Measurements from ENCODE around the gene CRYGA.
"Not testable (repeated sequence)": the region's sequence is repeated elsewhere in the genome, so short reads cannot be mapped to it uniquely, and the experiment has no call there.

The CRYGA gene

GRCh38 chr2:208125251-208125650, 38.1 kb downstream of the CRYGA start:
- no peak for DNase-seq (ENCODE audit: low spot score)

DNA sequence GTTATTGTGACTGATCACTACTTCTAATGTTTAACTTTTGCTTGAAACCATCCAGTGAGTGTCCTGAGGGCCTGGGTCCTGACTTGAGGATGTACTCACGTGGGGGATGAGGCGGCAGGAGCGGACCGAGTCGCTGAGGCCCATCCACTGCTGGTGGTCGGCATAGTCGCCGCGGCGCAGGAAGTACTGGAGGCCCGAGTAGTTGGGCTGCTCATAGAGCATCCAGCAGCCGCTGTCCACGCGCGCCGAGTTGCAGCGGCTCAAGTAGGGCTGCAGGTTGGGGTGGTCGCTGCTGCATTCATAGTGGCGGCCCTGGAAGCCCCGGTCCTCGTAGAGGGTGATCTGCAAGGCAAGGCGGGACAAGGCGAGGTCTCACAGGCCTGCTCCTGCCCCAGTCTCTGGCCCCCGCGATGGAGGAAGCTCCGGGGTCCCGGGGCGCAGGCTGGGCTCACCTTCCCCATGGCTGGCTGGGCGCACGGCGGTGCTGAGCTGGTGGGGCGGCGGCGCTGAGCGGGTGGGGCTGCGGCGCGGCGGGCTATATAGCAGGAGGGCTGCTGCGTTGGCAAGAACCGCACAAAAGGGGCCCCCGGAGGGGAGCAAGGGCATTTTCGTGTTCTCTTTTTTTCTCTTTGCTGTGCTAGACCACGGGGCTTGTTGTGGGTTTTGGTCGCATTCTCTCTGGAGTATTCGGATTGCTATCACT, 39.2 kb downstream of the CRYGA start, which contains the start of gene CRYGD:
TSS of gene CRYGD (minus strand) at position 512 of the 703 bp plus-strand sequence. CDS start at position 461, 51 bp downstream.
- not testable (repeated sequence) for DNase-seq (ENCODE audit: low spot score)

- no peak for DNase-seq (ENCODE audit: low spot score)
These were observed 41.1 kb downstream of the CRYGA start for GRCh38 chr2:208122248-208122647.

GRCh38 chr2:208118918-208119317, 44.5 kb downstream of the CRYGA start:
- no peak for DNase-seq (ENCODE audit: low spot score)

DNA sequence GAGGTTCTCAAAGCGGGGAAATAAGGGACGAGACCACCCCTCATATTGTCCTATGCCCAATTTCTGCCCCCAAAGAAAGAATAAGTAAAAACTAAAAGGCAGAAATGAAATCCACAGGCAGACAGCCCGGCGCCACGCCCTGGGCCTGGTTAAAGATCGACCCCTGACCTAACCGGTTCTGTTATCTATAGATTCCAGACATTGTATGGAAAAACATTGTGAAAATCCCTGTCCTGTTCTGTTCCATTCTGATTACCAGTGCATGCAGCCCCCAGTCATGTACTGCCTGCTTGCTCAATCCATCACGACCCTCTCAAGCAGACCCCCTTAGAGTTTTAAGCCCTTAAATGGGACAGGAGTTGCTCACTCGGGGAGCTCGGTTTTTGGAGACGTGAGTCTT, 46.0 kb downstream of the CRYGA start:
- not testable (repeated sequence) for DNase-seq (ENCODE audit: low spot score)

DNA sequence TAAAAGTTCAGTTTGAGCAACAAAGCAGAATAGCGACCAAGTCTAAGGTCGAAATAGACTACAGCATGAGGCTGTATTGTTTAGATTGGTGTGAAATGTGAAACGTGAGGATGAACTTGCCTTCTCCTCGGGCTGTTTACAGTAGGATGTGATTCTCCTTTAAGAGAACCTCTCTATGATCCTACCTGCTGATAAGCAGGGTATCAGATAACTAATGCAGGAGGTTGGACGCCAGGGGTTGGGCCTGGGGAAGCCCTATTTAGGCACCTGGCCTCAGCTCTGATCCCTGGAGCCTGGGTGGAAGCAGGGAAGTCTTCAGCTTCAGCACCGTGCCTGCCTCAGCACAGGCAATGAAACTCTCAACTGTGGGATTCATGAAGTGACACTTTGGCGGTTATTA, 50.4 kb downstream of the CRYGA start:
- DNase-seq (ENCODE audit: low spot score), result no peak

DNA sequence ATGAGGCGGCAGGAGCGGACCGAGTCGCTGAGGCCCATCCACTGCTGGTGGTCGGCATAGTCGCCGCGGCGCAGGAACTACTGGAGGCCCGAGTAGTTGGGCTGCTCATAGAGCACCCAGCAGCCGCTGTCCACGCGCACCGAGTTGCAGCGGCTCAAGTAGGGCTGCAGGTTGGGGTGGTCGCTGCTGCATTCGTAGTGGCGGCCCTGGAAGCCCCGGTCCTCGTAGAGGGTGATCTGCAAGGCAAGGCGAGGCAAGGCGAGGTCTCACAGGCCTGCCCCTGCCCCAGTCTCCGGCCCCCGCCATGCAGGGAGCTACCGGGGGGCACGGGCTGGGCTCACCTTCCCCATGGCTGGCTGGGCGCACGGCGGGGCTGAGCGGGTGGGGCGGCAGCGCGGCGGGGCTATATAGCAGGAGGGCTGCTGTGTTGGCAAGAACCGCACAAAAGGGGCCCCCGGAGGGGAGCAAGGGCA, 51.1 kb downstream of the CRYGA start:
- not testable (repeated sequence) for DNase-seq (ENCODE audit: low spot score)

All from LoVo (cell line).